Measurements from ENCODE around the gene ATP6V1E1.
A peak's percentile ranks its signal among the peaks of the same experiment; 100 is the strongest.

Gene ATP6V1E1

DNA sequence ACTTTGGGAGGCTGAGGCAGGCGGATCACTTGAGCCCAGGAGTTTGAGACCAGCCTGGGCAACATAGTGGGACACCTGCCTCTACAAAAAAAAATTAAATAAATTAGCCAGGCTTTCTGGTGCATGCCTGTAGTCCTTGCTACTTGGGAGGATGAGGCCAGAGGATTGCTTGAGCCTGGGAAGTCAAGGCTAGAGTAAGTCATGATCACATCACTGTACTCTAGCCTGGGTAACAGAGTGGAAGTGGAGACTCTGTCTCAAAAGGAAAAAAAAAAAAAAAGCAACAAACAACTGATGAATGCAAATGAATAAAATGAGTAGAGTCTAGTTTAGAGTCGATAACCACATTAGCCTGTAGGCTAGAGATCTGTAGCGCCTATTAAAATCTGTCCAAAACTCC, 6.1 kb upstream of the ATP6V1E1 start:
- no peak overlapping the region for H3K4me3 ChIP-seq (ENCODE audit: low read depth, low read length)

DNA sequence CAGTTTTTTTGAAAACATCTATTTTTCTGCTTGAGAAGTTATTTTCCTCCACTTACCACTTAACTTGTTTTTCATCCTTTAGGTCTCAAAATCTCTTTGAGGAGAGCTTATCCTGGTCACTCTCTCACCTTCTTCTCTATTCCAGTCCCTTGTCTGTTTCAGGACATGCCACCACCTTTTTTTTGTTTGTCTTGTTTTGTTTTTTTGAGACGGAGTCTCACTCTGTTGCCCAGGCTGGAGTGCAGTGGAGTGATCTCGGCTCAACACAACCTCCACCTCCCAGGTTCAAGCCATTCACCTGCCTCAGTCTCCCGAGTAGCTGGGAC, 5.4 kb upstream of the ATP6V1E1 start:
- H3K4me3 ChIP-seq (ENCODE audit: low read depth, low read length): no peak overlapping the region

DNA sequence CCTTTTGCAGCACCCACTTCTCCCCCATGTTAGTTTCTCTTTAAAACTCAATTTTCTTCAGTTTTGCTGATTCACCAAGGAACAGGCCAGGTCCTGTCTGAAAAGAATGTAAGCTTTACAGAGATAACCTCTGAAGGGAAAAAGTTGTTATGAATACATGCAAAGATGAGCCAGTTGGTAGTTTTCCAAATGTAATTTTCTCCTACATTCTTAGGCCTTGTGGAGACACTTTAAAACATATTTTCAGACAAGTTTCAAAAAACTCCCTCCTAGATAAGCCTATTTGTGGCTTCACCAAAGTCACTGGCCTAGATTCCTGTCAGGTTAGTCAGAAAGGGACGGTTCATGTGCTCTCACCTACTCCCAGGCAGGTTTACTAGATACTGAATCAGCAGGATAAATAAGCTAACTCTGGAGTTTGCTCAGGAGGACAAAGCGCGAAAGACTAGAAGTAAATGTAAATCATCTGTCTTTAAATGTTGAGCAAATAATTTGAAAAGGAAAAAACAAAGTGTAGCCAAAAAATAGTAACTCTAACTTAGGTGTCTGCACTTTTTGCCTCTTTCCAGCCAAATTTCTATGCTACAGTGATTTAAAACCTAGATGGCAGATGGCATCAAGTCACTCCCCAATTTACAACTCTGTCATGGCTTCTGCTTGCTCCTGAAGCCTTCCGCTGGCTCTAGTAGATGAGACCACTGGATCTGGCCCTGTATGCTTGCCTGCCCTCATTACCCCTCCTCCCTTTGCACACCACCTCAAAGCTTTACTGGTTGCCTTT, 4.9 kb upstream of the ATP6V1E1 start:
- H3K4me3 ChIP-seq (ENCODE audit: low read depth, low read length): no peak overlapping the region

DNA sequence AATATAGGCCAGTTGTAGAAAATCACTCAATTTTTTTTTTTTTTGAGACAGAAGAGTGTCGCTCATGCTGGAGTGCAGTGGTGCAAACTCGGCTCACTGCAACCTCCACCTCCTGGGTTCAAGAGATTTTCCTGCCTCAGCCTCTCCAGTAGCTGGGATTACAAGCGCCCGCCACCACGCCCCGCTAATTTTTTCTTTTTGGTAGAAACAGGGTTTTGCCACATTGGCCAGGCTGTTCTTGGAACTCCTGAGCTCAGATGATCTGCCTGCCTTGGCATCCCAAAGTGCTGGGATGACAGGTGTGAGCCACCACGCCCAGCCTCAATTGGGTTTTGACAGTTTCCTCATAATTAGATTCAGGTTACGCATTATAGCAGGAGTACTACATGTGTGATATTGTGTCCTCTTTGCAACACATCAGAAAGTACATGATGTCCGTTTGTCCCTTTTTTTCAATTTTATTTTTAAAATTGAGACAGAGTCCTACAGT, 2.6 kb upstream of the ATP6V1E1 start:
- no peak overlapping the region for H3K4me3 ChIP-seq (ENCODE audit: low read depth, low read length)

DNA sequence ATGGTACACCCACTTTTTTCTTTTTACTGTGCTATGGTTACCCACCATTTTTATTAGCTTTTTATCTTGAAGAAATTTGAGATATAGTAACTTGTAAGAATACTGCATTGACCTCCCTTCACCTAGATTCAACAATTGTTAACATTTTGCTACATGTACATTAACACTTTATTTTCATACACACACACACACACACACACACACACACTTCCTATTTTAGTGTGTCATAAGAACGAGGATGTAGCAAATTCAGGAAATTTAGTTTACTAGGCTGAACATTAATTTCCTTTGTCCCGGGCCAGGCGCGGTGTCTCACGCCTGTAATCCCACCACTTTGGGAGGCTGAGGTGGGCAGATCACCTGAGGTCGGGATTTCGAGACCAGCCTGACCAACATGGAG, 1.1 kb upstream of the ATP6V1E1 start:
- H3K4me3 ChIP-seq (ENCODE audit: low read depth, low read length): no peak overlapping the region

DNA sequence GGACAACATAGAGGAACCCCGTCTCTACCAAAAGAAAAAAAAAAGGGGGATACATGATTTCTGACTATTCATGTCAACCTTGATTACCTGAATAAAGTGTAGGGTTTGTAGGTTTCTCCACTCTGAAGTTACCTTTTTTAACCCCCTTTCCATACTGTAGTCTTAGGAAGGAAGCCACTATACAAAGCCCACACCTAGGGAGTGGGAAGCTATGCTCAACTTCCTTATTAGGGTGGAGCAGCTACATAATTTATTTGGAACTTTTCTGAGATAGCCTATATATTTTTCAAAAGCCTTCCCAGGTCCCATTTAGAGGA, 582 bp upstream of the ATP6V1E1 start:
- peak overlapping the region; percentile 99 for H3K4me3 ChIP-seq (ENCODE audit: low read depth, low read length)

DNA sequence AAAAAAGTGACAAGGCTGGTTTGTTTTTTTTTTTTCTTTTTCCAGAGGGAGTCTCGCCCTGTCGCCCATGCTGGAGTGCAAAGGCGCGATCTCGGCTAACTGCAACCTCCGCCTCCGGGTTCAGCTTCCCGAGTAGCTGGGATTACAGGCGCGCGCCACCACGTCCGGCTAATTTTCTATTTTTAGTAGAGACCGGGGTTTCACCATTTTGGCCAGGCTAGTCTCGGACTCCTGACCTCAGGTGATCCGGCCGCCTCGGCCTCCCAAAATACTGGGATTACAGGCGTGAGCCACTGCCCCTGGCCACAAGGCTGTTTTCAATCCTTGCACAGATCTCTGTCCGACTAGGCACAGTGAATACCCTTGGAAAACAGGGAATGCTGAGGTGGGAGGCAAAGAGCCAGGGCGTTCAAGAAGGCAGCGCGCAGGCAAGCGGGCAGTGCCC, 566 bp downstream of the ATP6V1E1 start:
- H3K4me3 ChIP-seq (ENCODE audit: low read depth, low read length): peak overlapping the region; percentile 99

DNA sequence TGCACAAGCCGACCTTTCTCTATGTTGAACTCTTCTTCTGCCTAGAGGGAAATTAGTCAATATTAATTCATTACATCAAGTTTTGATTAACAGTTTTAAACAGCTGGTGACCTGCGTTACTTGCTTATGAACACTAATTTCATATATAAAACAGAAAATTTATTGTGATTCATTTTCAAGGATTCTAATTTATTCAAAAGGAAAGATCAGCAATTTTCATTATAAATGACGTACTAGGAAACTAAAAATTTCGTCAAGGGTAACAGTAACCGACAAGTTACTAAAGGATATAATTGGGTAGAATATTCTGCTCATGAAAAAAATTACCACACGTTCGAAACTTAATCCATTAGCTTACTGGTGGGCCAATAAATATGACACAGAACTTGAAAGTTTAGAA, 15.3 kb downstream of the ATP6V1E1 start:
- H3K4me3 ChIP-seq (ENCODE audit: low read depth, low read length): no peak overlapping the region

DNA sequence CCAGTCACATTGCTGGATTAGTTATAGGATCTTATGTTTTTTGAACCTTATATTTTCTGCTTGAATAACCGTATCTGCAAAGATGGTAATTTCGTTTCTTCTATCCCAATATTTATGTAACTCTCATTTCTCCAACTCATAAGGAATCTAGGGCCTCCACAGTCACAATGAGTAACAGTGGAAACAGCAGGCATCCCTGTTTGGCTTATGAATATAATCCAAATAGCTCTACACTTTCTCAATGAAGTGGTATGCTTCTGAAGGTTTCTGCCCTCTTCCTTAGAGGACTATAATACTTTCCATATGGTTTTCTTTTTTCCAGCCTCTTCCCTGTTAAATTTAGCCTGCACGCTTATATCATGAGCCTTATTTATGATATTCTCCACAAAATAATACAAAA, 16.5 kb downstream of the ATP6V1E1 start:
- no peak overlapping the region for H3K4me3 ChIP-seq (ENCODE audit: low read depth, low read length)

DNA sequence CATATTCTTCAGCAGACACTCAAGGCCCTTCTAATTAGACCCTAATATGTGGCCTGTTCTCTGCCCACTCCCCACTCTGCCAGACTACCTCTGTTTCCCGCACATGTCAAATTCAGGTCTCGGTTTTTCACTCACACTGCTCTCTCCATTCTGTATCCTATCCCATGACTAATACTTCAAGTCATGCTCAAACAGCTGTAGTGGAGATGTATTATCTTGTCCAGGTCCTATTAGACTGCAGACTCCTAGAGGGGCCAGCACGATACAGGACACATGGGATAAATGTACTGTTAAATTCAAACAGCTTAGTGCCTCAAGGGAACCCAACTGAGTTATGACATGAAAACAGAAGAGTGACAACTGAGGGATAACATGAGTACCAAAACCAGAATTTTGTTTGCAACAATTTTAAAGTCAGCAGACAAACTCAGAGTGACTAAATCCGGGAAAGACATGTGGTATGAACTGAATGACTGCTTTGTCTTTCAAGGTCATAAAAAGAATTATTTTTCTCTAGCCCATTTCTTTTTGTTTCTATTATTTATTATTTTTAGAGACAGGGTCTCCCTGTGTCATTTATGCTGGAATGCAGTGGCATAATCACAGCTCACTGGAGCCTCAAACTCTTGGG, 20.5 kb downstream of the ATP6V1E1 start:
- no peak overlapping the region for H3K4me3 ChIP-seq (ENCODE audit: low read depth, low read length)

DNA sequence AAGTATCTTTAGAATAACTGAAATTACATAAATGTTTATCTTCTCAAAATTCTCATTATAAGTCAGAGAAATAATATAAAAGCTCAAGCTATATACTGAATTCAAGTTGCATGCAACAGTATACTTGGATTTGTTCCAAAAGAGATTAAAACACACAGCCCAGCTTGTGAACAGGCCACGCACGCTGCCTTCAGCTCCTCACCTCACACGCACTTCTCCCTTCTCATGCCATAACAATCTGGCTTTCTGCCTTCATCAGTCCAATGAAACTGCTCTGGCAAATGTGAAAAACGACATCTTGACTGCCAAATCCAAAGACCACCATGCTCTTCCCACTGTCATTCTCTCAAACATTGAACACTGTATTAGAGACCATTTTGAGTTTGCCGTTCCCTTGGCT, 22.1 kb downstream of the ATP6V1E1 start:
- no peak overlapping the region for H3K4me3 ChIP-seq (ENCODE audit: low read depth, low read length)

DNA sequence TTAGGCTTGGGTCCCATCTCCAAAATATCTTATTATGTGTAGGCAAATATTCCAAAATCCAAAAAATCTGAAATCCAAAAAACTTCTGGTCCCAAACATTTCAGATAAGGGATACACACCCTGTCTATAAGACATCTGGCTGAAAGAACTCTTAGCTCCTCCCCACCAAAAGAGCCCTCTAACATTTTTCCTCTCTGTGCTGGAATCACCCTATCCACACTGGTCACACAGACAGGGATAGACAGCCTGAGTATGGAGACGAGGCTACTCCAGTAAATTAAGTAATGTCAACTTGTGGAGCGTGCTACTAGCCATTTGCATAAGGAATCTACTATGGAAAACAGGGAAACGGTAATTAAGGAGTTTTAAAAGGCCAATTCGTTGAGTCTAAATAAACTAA, 24.9 kb downstream of the ATP6V1E1 start:
- H3K4me3 ChIP-seq (ENCODE audit: low read depth, low read length): no peak overlapping the region

DNA sequence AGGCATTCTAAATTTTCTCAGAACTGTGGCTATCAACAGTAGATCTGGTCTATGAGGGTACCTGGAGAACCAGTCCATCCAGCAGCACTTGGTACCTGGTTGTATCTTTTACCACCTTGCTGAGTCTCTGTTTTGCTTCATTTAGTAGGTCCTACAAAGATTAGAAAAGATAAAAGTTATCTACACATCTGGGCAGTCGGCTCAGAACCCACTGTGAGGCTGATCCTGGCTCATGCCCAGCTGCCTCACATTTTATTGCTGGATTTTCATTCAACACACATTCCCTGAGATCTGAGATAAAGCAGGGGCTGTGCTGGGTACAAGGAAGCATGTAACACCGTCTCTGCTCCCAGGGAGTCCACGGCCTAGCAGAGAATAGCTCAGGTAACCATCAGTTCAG, 27.5 kb downstream of the ATP6V1E1 start:
- no peak overlapping the region for H3K4me3 ChIP-seq (ENCODE audit: low read depth, low read length)

DNA sequence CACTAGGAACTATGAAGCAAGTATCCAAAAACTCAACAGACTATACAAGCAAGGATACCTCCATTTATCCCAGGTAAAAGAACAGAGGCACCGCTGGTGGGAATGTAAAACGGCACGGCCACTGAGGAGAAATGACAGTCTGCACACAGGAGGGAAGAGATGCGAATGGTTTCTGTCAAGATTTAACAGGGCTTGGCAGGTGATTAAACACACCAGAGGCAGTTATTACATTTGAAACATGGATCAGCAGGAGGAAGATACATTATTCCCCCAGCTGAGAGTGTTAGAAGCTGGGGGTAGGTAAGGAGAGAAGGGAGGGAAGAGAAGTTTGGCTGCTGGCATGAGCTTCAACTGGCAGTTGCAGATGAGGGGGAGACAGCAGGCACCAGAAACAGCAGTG, 30.2 kb downstream of the ATP6V1E1 start:
- no peak overlapping the region for H3K4me3 ChIP-seq (ENCODE audit: low read depth, low read length)

DNA sequence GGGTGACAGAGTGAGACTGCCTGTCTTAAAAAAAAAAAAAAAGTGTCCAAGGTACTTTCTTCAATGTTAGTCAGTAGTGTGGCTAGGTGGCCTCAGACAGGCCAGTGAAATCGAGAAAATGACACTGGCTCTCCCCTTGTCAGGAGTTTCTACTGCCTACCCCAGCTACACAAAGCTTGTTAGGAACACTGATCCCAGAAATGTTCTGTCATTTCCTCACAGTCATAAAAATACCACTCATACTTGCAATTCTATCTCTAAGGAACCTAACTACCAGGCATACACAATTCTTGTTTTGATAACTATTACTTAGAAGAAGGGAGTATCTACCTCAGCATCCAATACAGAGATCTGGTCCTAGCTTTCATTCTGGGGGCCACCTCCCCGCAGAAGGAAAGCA, 31.3 kb downstream of the ATP6V1E1 start:
- no peak overlapping the region for H3K4me3 ChIP-seq (ENCODE audit: low read depth, low read length)

DNA sequence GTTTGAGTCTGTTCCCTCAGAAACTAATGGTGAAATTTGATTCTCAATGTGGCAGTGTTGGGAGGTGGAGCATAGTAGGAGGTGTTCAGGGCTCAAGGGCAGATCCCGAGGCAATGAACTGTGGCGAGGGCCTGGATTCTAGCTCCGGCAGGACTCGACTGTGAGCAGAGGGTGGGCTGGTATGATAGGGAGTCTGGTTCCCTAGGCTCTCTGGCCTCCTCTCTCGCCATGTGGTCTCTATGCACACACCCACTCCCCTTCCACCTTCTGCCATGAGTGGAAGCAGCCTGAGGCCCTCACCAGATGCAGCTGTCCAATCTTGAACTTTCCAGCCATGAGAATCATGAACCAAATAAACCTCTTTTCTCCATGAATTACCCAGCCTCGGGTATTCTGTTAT, 32.3 kb downstream of the ATP6V1E1 start:
- no peak overlapping the region for H3K4me3 ChIP-seq (ENCODE audit: low read depth, low read length)

DNA sequence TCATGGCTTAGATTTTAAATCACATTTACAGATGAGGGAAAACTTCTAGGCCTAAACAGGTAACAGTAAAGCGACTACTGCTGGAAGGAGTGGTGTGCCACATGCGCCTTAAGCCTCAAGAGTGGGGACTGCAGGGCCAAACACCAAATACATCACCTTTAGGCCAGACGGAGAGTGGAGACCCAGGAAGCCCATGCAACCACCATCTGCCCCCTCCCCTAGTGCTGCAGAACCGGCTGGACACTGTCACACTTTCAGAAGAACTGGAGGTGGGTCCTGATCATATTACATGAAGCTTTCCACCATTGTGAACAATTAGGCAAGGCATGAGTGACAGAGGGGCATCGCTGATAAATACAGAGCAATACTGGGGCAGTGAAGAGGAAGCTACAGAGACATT, 36.3 kb downstream of the ATP6V1E1 start:
- no peak overlapping the region for H3K4me3 ChIP-seq (ENCODE audit: low read depth, low read length)

DNA sequence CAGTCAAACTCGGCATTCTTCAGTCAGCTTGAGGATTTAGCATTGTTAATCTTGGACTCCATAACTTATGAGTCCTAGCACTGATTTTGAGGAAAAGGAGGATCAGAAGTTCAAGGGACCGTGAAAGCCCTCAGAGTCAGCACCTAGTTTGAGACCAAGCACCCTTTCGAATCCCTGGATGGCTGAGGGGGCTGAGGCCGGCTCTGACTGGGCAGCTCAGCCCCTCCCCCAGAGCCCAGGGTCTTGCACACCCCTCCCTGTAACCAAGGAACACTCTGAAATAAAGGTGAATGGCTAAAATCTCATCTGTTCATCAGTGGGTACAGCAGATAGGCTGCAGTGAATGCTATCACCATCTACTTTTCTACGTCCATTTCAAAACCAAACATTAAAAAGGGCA, 38.0 kb downstream of the ATP6V1E1 start:
- H3K4me3 ChIP-seq (ENCODE audit: low read depth, low read length): no peak overlapping the region

DNA sequence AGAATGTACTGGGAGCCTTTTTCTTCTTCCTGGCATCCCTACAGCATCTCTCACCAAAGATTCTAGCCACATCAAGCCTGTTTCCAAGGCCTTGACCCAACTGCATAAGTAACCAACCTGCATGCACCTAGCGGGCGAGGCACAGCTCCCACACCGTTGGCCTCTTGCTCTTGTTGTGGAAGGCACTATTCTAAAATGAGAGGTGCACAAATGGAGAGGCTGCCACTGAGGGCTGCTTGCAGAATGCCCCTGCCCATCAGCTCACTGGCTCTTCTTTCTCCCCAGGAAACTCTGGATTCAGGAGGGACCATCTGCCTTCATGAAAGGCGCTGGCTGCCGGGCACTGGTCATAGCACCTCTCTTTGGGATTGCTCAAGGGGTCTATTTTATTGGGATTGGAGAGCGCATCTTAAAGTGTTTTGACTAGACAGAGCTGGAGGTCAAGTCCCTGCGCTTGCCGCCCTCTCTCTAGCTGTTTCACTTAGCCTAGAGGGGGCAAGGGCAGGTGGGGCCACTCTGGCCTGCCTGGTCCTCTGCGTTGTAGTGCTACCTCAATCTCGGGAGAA, 38.7 kb downstream of the ATP6V1E1 start:
- H3K4me3 ChIP-seq (ENCODE audit: low read depth, low read length): no peak overlapping the region

DNA sequence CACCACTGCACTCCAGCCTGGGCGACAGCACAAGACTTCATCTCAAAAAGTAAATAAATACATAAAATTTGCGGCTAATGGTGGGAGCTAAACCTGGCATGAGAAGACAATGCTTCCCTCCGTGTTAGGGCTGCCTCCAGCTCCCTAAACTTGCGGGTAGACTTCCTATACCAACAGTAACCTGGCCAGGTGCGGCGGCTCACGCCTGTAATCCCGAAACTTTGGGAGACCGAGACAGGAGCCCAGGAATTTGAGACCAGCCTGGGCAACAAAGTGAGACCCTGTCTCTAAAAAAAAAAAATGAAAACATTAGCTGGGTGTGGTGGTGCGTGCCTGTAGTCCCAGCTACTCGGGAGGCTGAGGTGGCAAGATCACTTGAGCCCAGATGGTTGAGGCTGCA, 39.9 kb downstream of the ATP6V1E1 start:
- no peak overlapping the region for H3K4me3 ChIP-seq (ENCODE audit: low read depth, low read length)

DNA sequence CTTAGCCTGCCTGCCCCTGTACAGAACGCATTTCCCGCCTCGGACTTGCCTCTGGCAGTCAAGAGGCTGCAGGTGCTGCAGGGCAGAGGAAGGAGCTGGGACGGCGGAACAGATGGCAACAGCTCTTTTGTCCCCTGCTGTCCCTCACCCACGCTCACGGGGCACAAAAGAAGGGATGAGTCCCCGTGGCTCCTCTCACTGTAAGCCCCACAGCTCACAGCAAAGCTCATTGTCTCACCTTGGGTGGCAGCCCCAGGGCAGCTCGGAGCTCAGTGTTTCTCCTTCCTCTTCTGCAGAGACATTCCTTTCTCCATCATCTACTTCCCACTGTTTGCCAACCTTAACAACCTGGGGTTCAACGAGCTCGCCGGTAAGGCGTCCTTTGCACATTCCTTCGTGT, 40.9 kb downstream of the ATP6V1E1 start:
- H3K4me3 ChIP-seq (ENCODE audit: low read depth, low read length): no peak overlapping the region

DNA sequence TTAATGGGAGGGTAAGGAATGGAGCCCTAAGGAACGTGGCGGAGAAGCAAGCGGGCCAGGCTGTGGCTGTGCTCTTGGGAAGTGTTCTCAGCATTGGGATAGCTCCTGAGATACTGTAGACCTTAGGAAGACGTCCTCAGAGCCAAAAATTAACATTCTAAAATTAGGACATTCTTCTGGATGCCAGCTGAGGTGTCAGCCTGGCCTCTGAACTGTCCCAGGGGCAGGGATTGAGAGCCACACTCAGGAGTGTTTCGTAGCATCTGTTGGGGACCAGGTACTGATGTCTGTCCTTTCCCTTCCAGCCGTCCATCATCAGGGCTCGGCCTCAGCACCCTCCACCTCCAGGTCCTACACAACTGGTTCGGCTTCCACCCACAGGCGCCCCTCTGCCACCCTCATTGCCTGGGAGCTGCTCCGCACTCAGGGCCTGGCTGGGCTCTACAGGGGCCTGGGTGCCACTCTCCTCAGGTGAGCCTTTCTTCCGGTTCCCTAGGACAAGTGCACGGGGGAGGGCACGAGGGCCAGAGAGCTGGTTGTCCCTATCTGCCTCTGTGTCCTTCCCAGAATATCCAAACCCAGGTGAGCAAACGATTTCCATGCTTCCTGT, 41.6 kb downstream of the ATP6V1E1 start:
- no peak overlapping the region for H3K4me3 ChIP-seq (ENCODE audit: low read depth, low read length)
